Jurkat, Clone E6-1 (cell line): Measurements from ENCODE around the gene CT83. TPM values are rescaled to one million over a fixed set of nuclear protein-coding genes. Genes with fewer than 3 reads are reported as not detected.

Experiments used
- DNase-seq: peaks from one replicate; pipeline ENCODE4 v3.0.0-alpha.2; 2011; ENCODE audit warnings: low read depth, low spot score
- H3K4me3 ChIP-seq: 2 replicates; pipeline ENCODE4 v1.5.1; 2011; ENCODE audit warnings: mild to moderate bottlenecking, low read length, control low read depth, moderate library complexity
- polyA plus RNA-seq: library from polyadenylated mRNA; unstranded; fragments of >200 nt; gene quantifications from one replicate; pipeline ENCODE4 v1.2.1, GENCODE V29; 2012; ENCODE audit warnings: missing spikeins; ENCODE audit not compliant: insufficient read length, insufficient read depth

The CT83 gene
- polyA plus RNA-seq: not detected

- no peak for DNase-seq
- no peak within 1 kb of the TSS for H3K4me3 ChIP-seq
Measured at GRCh38 chrX:116462822-116463221, at the start of gene CT83. Gene CT83, minus strand, starts transcription at chrX:116462976. Its CDS starts 120 bp downstream, at chrX:116462856.

GRCh38 chrX:116499780-116500179, 37.0 kb upstream of the CT83 start:
- no peak for DNase-seq

GRCh38 chrX:116493271-116493670, 30.5 kb upstream of the CT83 start:
- no peak for DNase-seq
- H3K4me3 ChIP-seq: no peak overlapping the region

More at GRCh38 chrX:116499780-116500179, 37.0 kb upstream of the CT83 start:
- H3K4me3 ChIP-seq: no peak overlapping the region

GRCh38 chrX:116490104-116490503, 27.3 kb upstream of the CT83 start:
- H3K4me3 ChIP-seq: no peak overlapping the region
- no peak for DNase-seq

GRCh38 chrX:116480059-116480458, 17.3 kb upstream of the CT83 start:
- no peak overlapping the region for H3K4me3 ChIP-seq
- no peak for DNase-seq

- DNase-seq: no peak
- H3K4me3 ChIP-seq: no peak overlapping the region
Measured at GRCh38 chrX:116449156-116449555, 13.6 kb downstream of the CT83 start.

- no peak for DNase-seq
- H3K4me3 ChIP-seq: no peak within 1 kb of the TSS
Measured at GRCh38 chrX:116436358-116436816, 26.4 kb downstream of the CT83 start, which contains the start of gene SLC6A14. Gene SLC6A14, plus strand, starts transcription at chrX:116436606. Its CDS starts 104 bp downstream, at chrX:116436710.

- no peak overlapping the region for H3K4me3 ChIP-seq
- no peak for DNase-seq
Measured at GRCh38 chrX:116435597-116435996, 27.2 kb downstream of the CT83 start.

- no peak overlapping the region for H3K4me3 ChIP-seq
- no peak for DNase-seq
Measured at GRCh38 chrX:116427978-116428377, 34.8 kb downstream of the CT83 start.

- DNase-seq: no peak
- H3K4me3 ChIP-seq: no peak overlapping the region
Measured at GRCh38 chrX:116417968-116418367, 44.8 kb downstream of the CT83 start.

GRCh38 chrX:116417214-116417613, 45.6 kb downstream of the CT83 start:
- H3K4me3 ChIP-seq: no peak overlapping the region
- DNase-seq: no peak

- no peak for DNase-seq
- H3K4me3 ChIP-seq: no peak overlapping the region
Measured at GRCh38 chrX:116413273-116413672, 49.5 kb downstream of the CT83 start.
